SK-N-MC (cell line): ENCODE results near the gene GLYR1.

Source experiments
- DNase-seq: peaks from one replicate; pipeline ENCODE4 v3.0.0-alpha.2; 2011; ENCODE audit warnings: low read depth, low spot score
- H3K27ac ChIP-seq: fragments of 200-600 bp; sonication (generic); 2 replicates; pipeline ENCODE4 v1.5.1; 2016; ENCODE audit warnings: mixed run types
- H3K36me3 ChIP-seq: fragments of 200-600 bp; sonication (generic); 2 replicates; pipeline ENCODE4 v1.6.1; 2017; ENCODE audit warnings: antibody characterized with exemption, low read length, mixed read lengths; ENCODE audit not compliant: insufficient read depth
- H3K4me3 ChIP-seq: fragments of 200-600 bp; sonication (generic); 2 replicates; pipeline ENCODE4 v1.5.1; 2016
- H3K9ac ChIP-seq: fragments of 200-600 bp; sonication (generic); 2 replicates; pipeline ENCODE4 v1.8.0; 2017; ENCODE audit warnings: mixed run types, mixed read lengths; ENCODE audit not compliant: insufficient read length
- H3K9me3 ChIP-seq: fragments of 200-600 bp; sonication (generic); 2 replicates; pipeline ENCODE4 v1.6.1; 2017; ENCODE audit warnings: low read depth, mild to moderate bottlenecking, antibody characterized with exemption, low read length, moderate library complexity, mixed read lengths
- EZH2 ChIP-seq: fragments of 200-600 bp; sonication (generic); IDR thresholded peaks from one replicate; pipeline ENCODE4 v1.6.1; 2017; ENCODE audit warnings: antibody characterized with exemption
- FOXP2 ChIP-seq: optimal IDR thresholded peaks from 2 replicates; pipeline ENCODE3; 2011; ENCODE audit warnings: mild to moderate bottlenecking, moderate library complexity; ENCODE audit not compliant: insufficient read depth; ENCODE audit errors: extremely low read length, control extremely low read depth
- POLR2AphosphoS5 ChIP-seq: IDR thresholded peaks from 2 replicates; pipeline ENCODE4 v1.6.1; 2012; ENCODE audit warnings: mild to moderate bottlenecking, low read depth, low read length, borderline replicate concordance

GLYR1 gene

GRCh38 chr16:4772351-4772750 lies 74.7 kb downstream of the GLYR1 start:
- Histone ChIP-seq H3K9me3 (no peaks in the 10 kb centered on the region), H3K27ac (no peak overlapping the region), H3K9ac (no peak overlapping the region), H3K4me3 (no peak overlapping the region), H3K36me3 (no peaks in the 10 kb centered on the region)
- DNase-seq, result no peak
- TF ChIP-seq FOXP2, result no peak
- no peak for TF ChIP-seq POLR2AphosphoS5

DNA sequence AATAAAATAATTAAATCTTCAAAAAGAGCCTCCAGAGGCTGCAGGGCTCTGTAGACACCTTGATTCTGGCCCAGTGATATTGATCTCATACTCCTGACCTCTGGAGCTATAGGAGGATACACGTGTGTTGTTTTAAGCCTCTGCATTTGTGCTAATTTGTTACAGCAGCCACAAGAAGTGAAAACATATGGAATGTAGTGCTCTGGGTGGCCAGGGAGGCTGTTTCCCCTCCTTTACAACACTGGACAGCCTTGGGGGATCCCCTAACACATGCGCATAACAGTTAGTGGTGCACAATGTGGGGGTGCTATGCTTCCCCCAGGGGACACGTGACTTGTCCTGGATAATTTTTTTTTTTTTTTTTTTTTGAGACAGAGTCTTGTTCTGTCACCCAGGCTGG lies 75.4 kb downstream of the GLYR1 start:
- H3K4me3 ChIP-seq, result no peak overlapping the region
- no peak overlapping the region for H3K27ac ChIP-seq
- no peak overlapping the region for H3K9ac ChIP-seq
- no peaks in the 10 kb centered on the region for H3K9me3 ChIP-seq
- no peaks in the 10 kb centered on the region for H3K36me3 ChIP-seq
- no peak for TF ChIP-seq EZH2
- DNase-seq, result no peak

GRCh38 chr16:4769306-4769638 lies 77.8 kb downstream of the GLYR1 start:
- H3K4me3 ChIP-seq, result peak overlapping the region; percentile 82
- no peaks in the 10 kb centered on the region for H3K9me3 ChIP-seq
- H3K9ac ChIP-seq, result peak overlapping the region; percentile 60
- TF ChIP-seq POLR2AphosphoS5, result no peak
- TF ChIP-seq EZH2, result no peak
- TF ChIP-seq FOXP2, result no peak
- peaks cover 6% of the 10 kb centered on the region; the same call in 1 of the 2 replicates for H3K36me3 ChIP-seq
- no peak for DNase-seq
- no peak overlapping the region for H3K27ac ChIP-seq

- Histone ChIP-seq H3K36me3 (peaks cover 9% of the 10 kb centered on the region; the same call in 1 of the 2 replicates), H3K9ac (peak overlapping the region; percentile 78), H3K4me3 (peak overlapping the region; percentile 82), H3K27ac (peak overlapping the region; percentile 78), H3K9me3 (no peaks in the 10 kb centered on the region)
- peak; percentile 76 for DNase-seq
- TF ChIP-seq POLR2AphosphoS5, result peak; percentile 90
- TF ChIP-seq FOXP2, result peak; percentile 89
- TF ChIP-seq EZH2, result no peak
These were observed 78.4 kb downstream of the GLYR1 start for GRCh38 chr16:4768549-4769305.

DNA sequence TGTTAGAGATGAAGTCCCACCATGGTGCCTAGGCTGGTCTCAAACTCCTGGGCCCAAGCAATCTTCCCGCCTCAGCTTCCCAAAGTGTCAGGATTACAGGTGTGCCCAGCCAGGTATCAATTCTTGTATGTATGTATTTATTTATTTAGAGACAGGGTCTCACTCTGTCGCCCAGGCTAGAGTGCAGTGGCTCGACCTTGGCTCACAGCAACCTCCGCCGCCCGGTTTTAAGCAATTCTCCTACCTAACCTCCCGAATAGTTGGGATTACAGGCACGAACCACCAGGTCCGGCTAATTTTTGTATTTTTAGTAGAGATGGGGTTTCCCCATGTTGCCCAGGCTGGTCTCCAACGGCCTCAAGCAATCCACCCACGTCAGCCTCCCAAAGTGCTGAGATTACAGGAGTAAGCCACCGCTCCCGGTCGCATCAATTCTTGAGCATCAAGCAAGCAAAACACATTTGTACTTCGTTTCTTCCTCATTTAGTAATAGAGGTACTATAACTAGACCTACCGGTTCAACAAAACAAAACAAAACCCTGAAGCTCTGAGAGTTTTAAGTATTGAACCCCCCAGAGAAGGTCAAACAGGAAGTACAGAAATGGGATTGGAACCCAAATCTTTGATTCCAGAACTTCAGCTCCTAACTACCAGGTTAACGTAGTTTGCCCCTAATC lies 79.1 kb downstream of the GLYR1 start:
- Histone ChIP-seq H3K4me3 (peak overlapping the region; percentile 82), H3K27ac (peak overlapping the region; percentile 78), H3K36me3 (peaks cover 13% of the 10 kb centered on the region; the same call in 1 of the 2 replicates), H3K9ac (peak overlapping the region; percentile 78), H3K9me3 (no peaks in the 10 kb centered on the region)
- no peak for TF ChIP-seq POLR2AphosphoS5
- TF ChIP-seq FOXP2, result no peak
- no peak for TF ChIP-seq EZH2
- DNase-seq, result no peak

- TF ChIP-seq EZH2, result no peak
- peak; percentile 66 for TF ChIP-seq FOXP2
- peak; percentile 82 for TF ChIP-seq POLR2AphosphoS5
- peak within 1 kb of the TSS; percentile 98 for H3K9ac ChIP-seq
- H3K4me3 ChIP-seq, result peak within 1 kb of the TSS; percentile 95
- H3K27ac ChIP-seq, result peak within 1 kb of the TSS; percentile 78; the same call in 1 of the 2 replicates
- H3K36me3 ChIP-seq, result peaks cover 19% of the 10 kb centered on the region; the same call in 1 of the 2 replicates
- no peaks in the 10 kb centered on the region for H3K9me3 ChIP-seq
- DNase-seq, result peak; percentile 75
These were observed 80.0 kb downstream of the GLYR1 start, which contains the start of gene ZNF500 for GRCh38 chr16:4766875-4767628. TSS of gene ZNF500 (minus strand) at chr16:4767162. CDS start at chr16:4765978, 1,184 bp downstream.

DNA sequence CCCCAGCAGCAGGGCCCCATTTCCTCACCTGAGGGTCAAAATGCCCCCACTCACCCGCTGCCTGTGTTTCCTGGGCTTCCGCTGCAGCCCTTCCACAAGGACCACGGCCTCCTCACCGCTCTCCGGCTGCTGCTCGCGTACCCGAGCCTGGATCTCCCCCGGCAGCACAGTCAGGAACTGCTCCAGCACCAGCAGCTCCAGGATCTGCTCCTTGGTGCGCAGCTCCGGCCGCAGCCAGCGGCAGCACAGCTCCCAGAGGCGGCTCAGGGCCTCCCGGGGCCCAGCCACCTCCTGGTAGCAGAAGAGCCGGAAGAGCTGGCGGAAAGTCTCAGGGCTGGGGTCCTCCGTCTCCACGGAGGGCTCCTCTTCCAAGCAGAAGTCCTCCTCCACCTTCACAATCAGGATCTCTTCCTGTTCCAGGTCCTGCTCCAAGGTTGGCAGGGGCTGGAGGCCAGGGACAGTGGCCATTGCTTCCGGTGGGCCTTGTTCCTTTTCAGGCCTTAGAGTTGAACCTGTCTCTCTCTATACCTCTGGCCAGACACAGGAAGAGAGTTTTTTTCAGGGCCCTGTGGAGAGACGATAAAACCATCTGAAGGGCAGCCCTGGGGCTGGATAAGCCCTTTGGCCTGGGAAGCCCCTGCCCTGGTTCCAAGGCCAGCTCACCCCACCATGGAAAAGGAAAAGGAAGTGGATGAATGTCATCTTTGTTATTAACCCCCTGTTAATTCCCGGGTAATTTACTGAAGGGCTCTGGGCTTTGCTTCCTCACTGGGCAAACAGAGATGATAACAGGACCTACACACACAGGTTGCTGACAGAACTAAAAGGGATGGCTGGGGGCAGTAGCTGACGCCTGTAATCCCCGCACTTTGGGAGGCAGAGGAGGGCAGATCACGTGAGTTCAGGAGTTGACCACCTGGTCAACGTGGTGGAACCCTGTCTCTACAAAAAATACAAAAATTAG lies 81.3 kb downstream of the GLYR1 start:
- H3K36me3 ChIP-seq, result peaks cover 23% of the 10 kb centered on the region; the same call in 1 of the 2 replicates
- DNase-seq, result no peak
- H3K27ac ChIP-seq, result no peak overlapping the region
- TF ChIP-seq FOXP2 (no peak), EZH2 (no peak), POLR2AphosphoS5 (no peak)
- no peaks in the 10 kb centered on the region for H3K9me3 ChIP-seq
- peak overlapping the region; percentile 98 for H3K9ac ChIP-seq
- peak overlapping the region; percentile 95 for H3K4me3 ChIP-seq
